GM10847 (cell line): ENCODE measurements around the gene CXCR5.

Experiments used
- POLR2A ChIP-seq: IDR thresholded peaks from 2 replicates; pipeline ENCODE4 v1.6.1; 2011; ENCODE audit not compliant: insufficient read length; ENCODE audit errors: extremely low read depth

The CXCR5 gene

DNA sequence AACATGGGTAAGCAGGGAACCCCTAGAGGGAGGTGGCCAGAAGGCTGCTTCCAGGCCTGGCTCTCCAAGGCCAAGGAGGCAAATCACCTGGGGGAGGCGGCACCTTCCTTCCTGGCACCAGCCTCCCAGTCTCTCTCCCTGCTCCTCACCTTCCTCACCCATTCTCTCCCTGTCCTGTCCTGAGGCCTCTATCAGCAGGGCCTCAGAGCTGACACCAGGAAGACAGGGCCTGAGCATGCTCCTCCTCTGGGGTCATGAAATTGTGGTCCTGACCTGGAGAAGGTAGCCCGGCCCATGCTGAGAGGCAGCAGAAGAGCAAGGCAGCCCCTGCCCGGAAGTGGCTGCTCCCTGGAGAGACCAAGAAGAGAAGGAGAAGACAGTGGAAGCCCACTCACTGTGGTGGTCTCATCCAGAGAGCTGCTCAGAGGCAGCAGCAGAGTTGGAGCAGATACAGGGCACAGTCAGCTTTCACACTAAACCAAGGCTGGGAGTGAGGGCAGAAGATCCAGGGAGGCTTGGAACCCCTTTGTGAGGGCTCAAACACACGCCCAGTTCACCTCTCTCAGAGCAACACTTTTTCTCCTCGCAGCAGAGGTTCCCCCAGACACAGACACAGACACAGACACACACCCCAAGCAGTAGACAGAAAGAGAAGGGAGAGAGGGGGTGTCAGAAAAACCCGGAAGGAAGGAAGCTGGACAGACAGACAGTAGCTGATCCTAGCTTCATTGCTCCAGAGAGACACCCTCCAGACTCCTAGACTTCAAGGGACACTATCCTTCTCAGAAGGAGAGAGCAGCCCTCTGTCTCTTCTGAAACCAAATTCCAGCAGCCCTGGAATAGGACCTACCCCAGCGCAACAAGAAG lies 40.3 kb downstream of the CXCR5 start:
- TF ChIP-seq POLR2A: no peak

DNA sequence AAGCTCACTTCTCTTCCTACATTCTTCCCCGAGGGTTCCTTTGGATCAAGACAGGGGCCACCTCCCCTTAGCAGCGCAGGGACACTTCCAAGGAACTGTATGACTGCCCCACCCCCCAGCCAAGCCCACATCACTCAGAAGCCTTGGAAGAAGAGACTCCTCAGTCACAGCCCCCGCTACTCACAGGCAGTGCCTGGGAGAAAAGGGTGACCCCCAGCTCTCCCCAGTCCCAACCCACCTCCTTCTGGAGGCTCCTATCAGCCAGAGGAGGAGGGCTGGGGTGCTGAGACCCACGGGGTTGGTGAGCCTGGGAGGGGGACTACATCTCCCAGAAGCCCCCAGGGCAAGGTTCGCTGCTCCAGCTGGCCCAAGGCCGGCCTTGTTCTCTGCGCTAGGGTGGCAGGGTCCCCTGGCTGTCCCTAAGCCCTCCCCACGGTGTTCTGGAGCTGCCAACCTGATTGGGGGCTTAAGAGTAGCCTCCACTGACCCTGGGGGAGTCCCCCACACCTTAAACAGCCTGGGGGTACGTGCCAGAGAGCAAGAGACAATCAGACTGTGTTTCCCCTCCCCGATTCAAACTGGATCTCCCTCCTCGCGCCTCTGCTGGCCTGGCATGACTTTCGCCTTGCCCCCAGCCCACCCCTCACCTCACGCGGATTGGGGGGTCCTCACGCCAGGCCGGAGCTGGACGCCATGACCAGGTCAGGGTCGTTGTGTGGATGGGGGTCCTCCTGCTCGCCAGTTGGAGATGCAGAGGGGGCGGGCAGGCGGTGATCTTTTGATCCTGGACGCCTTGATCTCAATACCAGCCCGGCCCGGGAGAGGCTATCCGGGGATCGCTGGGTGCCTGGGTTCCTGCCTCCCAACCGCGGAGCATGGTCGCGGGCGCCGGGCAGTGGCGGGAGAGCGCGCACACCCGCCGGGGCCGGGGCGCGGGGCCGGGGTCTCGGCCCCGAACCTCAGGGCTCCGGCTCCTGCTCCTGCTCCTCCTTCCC lies 41.2 kb downstream of the CXCR5 start:
- TF ChIP-seq POLR2A: no peak

DNA sequence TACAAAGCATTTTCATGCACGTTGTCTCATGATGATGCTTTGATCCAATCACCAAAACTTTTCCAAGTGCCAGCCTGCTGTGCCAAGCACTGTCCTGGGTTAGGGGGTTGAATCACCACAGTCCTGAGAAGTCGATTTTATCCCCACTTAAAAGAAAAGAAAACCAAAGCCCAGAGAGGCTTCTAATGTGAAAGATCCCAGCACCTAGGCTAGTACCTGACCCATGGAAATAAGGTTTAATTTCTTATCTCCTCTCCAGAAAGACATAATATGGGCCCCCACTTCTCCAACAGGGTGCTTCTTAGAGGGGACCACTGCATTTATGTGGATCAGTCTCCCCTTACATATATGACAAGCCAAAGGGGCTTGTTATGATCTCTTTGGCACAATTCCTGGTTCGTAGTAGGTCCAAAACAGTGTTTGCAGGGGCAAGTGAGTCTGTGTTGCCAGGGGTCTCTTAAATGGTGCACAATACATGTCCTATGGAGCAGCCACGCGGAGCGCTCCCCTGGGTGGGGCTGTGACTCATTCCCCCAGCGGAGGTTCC lies 43.9 kb downstream of the CXCR5 start:
- TF ChIP-seq POLR2A: no peak

DNA sequence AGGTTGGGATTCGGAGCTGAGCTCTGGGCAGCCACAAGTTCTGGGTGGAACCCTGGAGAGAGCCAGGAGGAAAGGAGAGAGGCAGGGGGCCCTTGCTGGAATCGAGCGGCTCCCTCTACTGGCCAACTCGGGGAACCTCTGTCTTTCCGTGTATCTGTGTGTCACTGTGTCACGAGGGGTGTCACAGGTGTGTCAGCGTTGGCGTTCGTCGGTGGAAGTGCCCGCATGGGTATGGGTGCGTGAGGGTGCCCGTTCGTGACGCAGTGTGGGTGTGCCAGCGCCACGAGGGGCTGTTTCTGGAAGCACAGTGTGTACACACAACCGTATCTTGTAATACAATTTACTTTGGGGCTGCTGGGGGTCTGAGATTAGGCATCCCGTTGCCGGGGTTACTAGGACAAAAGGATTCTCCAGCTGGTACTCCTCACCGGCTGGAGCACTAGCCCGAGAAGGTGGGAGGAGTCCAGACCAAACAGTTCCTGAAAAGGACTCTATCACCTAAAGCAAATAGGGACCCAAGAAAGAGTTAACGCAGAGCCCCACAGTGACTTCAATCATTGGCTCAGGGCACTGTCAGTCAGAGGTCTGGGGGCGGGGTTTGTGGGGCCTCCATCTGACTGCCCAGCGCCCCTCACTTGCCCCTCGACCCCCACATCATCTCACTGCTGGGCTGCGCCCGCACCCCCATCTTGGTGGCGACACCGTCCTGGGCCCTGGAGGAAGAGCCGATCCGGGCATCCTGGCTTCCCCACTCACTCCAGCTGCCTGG lies 44.6 kb downstream of the CXCR5 start:
- TF ChIP-seq POLR2A: no peak

DNA sequence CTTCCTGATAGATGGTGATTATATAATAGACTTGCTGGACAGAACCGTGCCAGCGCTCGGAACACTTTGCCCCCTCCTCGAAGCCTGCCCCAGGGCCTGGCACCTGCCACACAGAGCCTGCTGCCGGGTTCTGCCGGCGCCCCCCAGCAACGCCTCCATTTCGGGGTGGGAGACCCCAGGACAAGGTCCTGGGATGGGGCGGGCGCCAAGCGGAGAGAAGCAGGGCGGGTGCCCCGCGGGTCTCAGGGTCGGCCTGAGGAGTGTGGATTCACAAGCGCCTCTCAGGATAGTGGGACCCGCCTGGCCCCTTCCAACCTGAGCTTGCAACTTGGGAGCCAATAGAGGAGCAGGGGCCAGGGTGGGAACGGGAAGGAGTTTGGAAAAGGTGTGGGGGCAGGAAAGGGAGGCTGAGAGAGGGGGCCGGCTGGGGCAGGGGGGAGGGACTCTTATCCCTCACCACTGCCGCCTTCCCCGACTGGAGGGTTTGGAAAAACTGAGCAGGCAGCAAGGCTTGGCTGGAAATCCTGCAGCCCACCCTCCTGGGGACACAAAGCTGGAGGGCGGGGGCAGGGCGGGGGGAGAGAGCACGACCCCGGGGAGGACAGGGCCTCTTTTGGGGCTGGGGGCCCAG lies 45.3 kb downstream of the CXCR5 start:
- TF ChIP-seq POLR2A: no peak

DNA sequence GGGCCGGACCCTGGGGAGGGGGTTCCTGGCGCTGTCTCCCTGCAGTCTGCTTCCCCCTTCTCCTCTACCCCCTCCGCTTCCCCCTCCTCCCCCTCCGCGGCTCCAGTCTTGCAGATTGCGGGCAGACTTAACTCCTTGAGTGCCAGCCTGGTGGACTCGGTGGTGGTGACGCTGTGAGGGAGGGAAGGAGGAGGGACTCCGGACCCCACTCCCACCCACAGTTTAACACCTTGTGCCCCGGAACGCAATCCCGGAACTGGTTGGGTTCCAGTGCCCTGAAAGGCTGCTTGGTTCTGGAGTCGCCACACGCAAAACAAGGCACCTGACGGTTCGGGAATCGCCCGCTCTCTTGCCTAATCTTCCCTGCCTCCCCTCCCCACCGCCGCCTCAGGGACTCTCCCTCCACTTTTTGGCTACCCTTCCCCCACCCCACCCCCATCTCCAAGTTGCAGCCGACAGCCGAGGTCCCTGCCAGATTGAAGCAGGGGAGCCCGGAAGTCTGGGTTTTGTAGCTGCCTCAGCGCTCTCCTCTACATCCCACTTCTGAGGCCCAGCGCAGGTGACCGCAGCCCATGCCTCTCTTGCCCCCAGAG lies 45.9 kb downstream of the CXCR5 start:
- TF ChIP-seq POLR2A: no peak

DNA sequence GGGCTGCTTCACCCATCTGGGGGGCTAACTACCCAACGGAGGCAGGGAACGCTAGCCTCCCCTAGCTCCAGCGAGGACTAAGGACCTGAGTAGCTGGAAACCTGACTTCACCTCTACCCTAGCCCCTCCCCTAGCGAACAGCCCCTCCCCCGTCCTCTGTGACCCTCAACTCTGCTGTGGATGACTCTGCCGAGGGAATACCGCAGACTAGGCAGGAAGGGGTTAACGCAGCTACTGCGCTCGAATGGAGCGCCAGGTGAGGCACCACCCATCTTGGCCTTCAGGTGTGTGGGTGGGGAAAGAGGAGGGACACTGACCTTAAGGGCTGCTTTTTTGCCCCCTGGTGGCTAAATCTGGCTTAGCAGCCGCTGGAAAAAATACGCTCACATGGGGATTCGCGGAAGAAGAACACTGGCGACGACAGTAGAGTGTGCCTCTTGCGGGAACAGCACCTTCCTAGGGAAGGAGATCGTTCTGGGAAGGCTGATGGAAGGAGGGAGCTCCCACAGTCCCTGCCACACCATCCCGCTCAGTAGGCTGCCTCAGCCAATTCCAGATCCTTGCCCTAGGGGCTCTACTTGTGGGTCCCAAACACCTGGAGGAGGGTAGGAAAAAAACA lies 46.5 kb downstream of the CXCR5 start:
- no peak for TF ChIP-seq POLR2A

DNA sequence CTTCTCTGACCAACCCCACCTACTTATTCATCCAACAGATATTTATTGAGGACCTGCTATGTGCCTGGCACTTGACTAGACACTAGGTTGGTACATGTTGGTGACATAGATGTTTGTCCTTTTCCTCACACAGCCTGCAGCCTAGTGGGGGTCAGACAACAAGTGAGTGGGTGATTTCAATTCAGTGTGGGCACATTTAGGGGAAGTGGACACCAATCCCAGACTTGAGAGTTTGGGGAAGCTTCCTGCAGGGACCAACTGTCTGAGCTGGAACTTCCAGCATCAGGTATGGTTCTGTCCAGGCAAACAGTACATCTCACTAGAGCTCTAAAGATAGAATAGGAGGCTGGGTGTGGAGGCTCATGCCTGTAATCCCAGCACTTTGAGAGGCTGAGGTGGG lies 47.9 kb downstream of the CXCR5 start:
- TF ChIP-seq POLR2A: no peak

DNA sequence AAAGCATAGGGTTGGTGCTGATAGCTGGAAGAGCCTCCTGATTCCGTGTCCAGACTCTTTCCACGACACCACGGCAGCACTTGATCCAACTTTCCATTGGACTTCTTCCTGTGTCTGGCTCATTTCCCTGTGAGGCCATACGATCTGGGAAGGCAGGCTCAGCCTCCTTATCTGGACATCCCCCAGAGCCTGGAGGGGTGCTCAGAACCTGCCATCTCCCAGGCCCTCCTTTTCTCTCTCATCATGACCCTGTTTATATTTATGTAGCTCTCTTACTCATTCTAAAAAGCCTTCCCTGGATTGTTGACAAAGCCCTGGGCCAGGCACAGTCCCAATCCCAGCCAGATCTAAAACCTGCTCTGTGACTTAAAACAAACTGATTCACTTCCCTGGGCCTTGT lies 49.8 kb downstream of the CXCR5 start:
- TF ChIP-seq POLR2A: no peak

DNA sequence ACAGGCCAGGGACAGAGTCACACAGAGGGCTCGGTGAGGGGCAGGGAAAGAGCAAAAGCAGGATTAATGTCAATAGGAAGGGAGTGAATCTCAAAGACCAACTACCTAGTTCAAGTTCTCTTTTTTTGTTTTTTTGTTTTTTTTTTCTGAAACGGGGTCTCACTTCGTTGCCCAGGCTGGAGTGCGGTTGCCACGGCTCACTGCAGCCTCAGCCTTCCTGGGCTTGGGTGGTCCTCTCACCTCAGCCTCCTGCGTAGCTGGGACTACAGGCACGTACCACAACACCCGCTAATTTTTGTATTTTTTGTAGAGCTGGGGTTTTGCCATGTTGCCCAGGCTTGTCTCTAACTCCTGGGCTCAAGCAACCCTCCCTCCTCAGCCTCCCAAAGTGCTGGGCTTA lies 51.7 kb downstream of the CXCR5 start:
- no peak for TF ChIP-seq POLR2A

DNA sequence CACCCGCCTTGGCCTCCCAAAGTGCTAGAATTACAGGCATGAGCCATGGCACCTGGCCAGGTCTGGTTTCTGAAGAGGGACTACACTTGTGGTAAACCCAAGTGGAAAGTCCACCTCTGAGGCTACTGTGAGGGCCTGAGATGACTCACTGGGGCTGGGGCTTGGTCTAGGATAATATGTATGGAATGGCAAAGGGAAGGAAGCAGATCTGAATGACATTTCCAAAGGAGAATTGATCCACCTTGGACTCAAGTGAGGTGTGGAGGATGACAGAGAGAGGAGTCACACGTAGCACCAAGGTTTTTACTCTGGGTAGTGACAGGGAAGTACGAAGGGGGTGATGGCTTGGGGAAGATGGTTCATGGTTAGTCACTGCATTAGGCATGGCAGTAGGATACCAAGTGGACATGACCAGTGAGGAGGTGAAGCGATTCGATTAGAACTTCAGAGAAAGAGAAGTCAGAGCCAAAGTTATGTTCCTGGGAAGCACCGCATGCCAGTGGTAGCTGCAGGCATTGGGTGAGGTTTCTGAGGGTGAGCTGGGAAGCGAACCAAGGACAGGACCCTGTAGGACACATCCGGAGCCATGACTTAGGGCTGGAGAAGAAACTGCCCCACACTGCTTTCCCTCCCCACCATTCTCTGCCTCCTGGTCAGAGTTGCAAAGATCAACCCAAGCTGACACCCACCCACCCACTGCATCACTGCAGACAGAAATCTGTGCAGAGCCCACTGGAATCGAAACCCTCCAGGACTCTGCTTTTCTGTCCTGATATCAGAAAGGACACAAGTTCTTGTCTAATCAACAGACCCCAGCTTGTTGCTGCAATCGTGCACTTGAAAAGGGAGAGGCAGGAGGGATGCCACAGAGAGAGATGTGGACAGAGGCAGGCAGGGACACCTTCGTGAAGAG lies 55.1 kb downstream of the CXCR5 start:
- no peak for TF ChIP-seq POLR2A

DNA sequence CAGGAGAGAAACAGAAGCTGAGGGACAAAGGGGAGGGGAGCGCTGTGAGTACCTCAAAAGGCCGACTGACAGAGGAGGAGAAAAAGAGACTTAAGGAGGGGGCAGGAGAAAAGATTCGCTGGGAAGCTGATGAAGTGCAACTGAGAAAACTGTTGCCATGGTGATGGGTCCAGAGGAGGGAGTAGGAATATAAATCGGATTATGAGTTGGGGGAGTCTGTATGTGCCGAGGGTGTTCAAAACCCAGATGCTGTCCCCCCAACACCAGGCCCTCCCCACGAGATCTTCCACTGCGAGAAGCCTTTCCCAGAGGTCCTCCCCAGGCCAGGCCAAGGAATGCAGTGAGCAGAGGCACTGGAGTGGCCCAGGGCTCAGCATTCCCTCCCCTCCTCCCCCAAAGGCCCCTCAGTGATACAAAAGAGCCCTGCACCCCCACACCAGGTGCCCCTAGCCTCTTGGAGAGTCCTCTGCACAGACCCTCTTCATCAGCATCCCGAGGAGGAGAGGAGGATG lies 55.8 kb downstream of the CXCR5 start:
- no peak for TF ChIP-seq POLR2A
